Smooth muscle cell (in vitro differentiated cells): ENCODE results near the gene SSR4. TPM values are rescaled to one million over a fixed set of nuclear protein-coding genes. Genes with fewer than 3 reads are reported as not detected.

Experiments used
- DNase-seq: peaks from one replicate; lab custom pipeline; 2025; ENCODE audit not compliant: unreplicated experiment; lab: John Stamatoyannopoulos, UW
- H2AFZ ChIP-seq: fragments of 200-600 bp; sonication (generic); 2 replicates; pipeline ENCODE4 v1.6.0; 2016; ENCODE audit warnings: antibody characterized with exemption, low read depth, mild to moderate bottlenecking
- H3F3A ChIP-seq: fragments of 200-600 bp; sonication (generic); 2 replicates; pipeline ENCODE4 v1.6.0; 2017; ENCODE audit warnings: antibody characterized with exemption, low read depth
- H3K27ac ChIP-seq: fragments of 200-600 bp; sonication (generic); 2 replicates; pipeline ENCODE4 v1.5.1; 2016; ENCODE audit warnings: low read depth, mild to moderate bottlenecking
- H3K27me3 ChIP-seq: fragments of 200-600 bp; sonication (generic); 2 replicates; pipeline ENCODE4 v1.6.1; 2016; ENCODE audit warnings: low read depth, mild to moderate bottlenecking
- H3K36me3 ChIP-seq: fragments of 200-600 bp; sonication (generic); 2 replicates; pipeline ENCODE4 v1.5.1; 2016; ENCODE audit warnings: low read depth
- H3K4me1 ChIP-seq: fragments of 200-600 bp; sonication (generic); 2 replicates; pipeline ENCODE4 v1.5.1; 2016; ENCODE audit warnings: low read depth
- H3K4me2 ChIP-seq: fragments of 200-600 bp; sonication (generic); 2 replicates; pipeline ENCODE4 v1.6.0; 2016; ENCODE audit warnings: mild to moderate bottlenecking
- H3K4me3 ChIP-seq: fragments of 200-600 bp; sonication (generic); 2 replicates; pipeline ENCODE4 v1.5.1; 2016; ENCODE audit warnings: mild to moderate bottlenecking
- H3K79me2 ChIP-seq: fragments of 200-600 bp; sonication (generic); 2 replicates; pipeline ENCODE4 v1.6.0; 2016; ENCODE audit warnings: low read depth, mild to moderate bottlenecking
- H3K9ac ChIP-seq: fragments of 200-600 bp; sonication (generic); 2 replicates; pipeline ENCODE4 v1.6.0; 2016; ENCODE audit warnings: low read depth
- H3K9me3 ChIP-seq: fragments of 200-600 bp; sonication (generic); replicated peaks from 2 replicates; pipeline ENCODE4 v1.5.1; 2016; ENCODE audit warnings: low read depth
- H4K20me1 ChIP-seq: fragments of 200-600 bp; sonication (generic); 2 replicates; pipeline ENCODE4 v1.6.0; 2016; ENCODE audit warnings: low read depth
- WGBS: methylation state at CpG from one replicate; pipeline ENCODE4 v1.1.7; 2016; ENCODE audit warnings: low lambda C conversion rate; 5-methylcytosine and 5-hydroxymethylcytosine counted together
- polyA plus RNA-seq: library from polyadenylated mRNA; unstranded; fragments of >200 nt; fragmentation: Nextera tagmentation; extraction: Ambion mirVana; gene quantifications from 2 replicates; pipeline ENCODE4 v1.2.1, GENCODE V29; 2016
- total RNA-seq: library from RNA; depleted of rRNA; stranded (reverse); fragments of >200 nt; gene quantifications from 2 replicates; pipeline ENCODE4 v1.2.3, GENCODE V29; 2014
- TF ChIP-seq, protein P1 (sequence below): fragments of 200-600 bp; sonication (generic); IDR thresholded peaks from 2 replicates; pipeline ENCODE4 v1.5.1; 2017; ENCODE audit warnings: borderline replicate concordance, mild to moderate bottlenecking, antibody characterized with exemption; ENCODE audit not compliant: insufficient read depth, poor library complexity, severe bottlenecking

Gene SSR4
- total and polyA plus RNA-seq, 2 experiments from 2014 or later, result 443 to 677 TPM

GRCh38 chrX:153831429-153832150 lies 37.1 kb downstream of the SSR4 start:
- Histone ChIP-seq H3K9ac (no peak overlapping the region), H3K4me1 (peaks cover 6% of the 10 kb centered on the region), H3K27ac (no peak overlapping the region), H4K20me1 (no peaks in the 10 kb centered on the region), H3F3A (no peaks in the 10 kb centered on the region), H3K79me2 (no peaks in the 10 kb centered on the region), H3K9me3 (no peaks in the 10 kb centered on the region), H3K4me3 (no peak overlapping the region), H2AFZ (no peak overlapping the region), H3K27me3 (peaks cover 5% of the 10 kb centered on the region), H3K36me3 (no peaks in the 10 kb centered on the region), H3K4me2 (no peak overlapping the region)
- WGBS, result 81% methylated on average over 18 of the region's 23 CpGs
- no peak for DNase-seq
- TF ChIP-seq, protein P1, sequence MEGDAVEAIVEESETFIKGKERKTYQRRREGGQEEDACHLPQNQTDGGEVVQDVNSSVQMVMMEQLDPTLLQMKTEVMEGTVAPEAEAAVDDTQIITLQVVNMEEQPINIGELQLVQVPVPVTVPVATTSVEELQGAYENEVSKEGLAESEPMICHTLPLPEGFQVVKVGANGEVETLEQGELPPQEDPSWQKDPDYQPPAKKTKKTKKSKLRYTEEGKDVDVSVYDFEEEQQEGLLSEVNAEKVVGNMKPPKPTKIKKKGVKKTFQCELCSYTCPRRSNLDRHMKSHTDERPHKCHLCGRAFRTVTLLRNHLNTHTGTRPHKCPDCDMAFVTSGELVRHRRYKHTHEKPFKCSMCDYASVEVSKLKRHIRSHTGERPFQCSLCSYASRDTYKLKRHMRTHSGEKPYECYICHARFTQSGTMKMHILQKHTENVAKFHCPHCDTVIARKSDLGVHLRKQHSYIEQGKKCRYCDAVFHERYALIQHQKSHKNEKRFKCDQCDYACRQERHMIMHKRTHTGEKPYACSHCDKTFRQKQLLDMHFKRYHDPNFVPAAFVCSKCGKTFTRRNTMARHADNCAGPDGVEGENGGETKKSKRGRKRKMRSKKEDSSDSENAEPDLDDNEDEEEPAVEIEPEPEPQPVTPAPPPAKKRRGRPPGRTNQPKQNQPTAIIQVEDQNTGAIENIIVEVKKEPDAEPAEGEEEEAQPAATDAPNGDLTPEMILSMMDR, result no peak

- TF ChIP-seq, protein P1, result no peak
- H3K27ac ChIP-seq, result no peak overlapping the region
- DNase-seq, result no peak
- H3K4me1 ChIP-seq, result peaks cover 6% of the 10 kb centered on the region
- no peaks in the 10 kb centered on the region for H4K20me1 ChIP-seq
- H2AFZ ChIP-seq, result no peak overlapping the region
- H3K4me2 ChIP-seq, result no peak overlapping the region
- H3K4me3 ChIP-seq, result no peak overlapping the region
- H3K9ac ChIP-seq, result no peak overlapping the region
- H3K36me3 ChIP-seq, result no peaks in the 10 kb centered on the region
- H3K79me2 ChIP-seq, result no peaks in the 10 kb centered on the region
- no peaks in the 10 kb centered on the region for H3F3A ChIP-seq
- H3K27me3 ChIP-seq, result peaks cover 5% of the 10 kb centered on the region
- 75% methylated on average over 9 of the region's 10 CpGs for WGBS
- no peaks in the 10 kb centered on the region for H3K9me3 ChIP-seq
Observed at GRCh38 chrX:153832728-153833127, 38.3 kb downstream of the SSR4 start.

DNA sequence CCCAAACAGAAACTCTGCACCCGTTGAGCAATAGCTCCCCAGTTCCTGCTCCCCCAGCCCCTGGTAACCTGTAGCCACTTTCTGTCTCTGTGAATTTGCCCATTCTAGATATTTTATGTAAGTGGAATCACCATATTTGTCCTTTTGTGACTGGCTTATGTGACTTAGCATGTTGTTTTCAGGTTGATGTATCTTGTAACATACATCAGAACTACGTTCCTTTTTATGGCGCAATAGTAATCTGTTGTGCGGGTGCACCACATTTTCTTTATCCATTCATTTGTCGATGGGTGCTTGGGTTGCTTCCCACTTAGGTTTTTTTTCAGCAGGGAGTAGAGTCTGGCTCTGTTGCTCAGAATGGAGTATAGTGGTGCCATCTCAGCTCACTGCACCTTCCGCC lies 42.5 kb downstream of the SSR4 start:
- Histone ChIP-seq H3F3A (no peaks in the 10 kb centered on the region), H3K4me2 (no peak overlapping the region), H3K79me2 (no peaks in the 10 kb centered on the region), H2AFZ (no peak overlapping the region), H3K4me3 (no peak overlapping the region), H3K9me3 (no peaks in the 10 kb centered on the region), H3K27me3 (no peaks in the 10 kb centered on the region), H3K4me1 (no peaks in the 10 kb centered on the region), H3K9ac (no peak overlapping the region), H4K20me1 (no peaks in the 10 kb centered on the region), H3K27ac (no peak overlapping the region), H3K36me3 (no peaks in the 10 kb centered on the region)
- no peak for DNase-seq
- TF ChIP-seq, protein P1, result no peak
- WGBS, result 89% methylated on average over 6 of the region's 6 CpGs
